Measurements from ENCODE around the gene DNAH9. TPM values are rescaled to one million over a fixed set of nuclear protein-coding genes. Genes with fewer than 3 reads are reported as not detected.

Gene DNAH9
- total RNA-seq, 1 experiment from 2014 or later = 0.22 TPM

DNA sequence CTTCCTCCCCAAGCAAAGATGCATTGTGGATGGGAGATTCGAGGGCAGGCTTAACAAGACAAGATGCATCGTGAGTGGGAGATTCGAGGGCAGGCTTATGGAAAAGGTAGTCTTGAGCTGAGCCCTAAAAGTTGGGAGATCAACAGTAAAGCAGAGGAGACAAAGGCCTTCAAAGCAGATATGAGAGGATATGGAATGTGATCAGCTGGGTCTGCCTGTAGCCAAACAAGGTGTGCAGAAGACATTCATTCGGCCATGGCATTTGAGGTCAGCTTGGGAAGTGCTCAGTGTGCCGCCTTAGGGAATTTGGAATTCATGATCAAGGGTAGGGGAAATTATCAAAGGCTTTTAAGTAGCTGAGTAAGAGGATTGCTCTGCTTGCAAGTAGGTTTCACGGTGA lies 39.5 kb downstream of the DNAH9 start:
- no peaks in the 10 kb centered on the region for H3K23me2 ChIP-seq (ENCODE audit: insufficient read length, low read depth, low read length, poor library complexity, severe bottlenecking)
- no peak overlapping the region for H4K91ac ChIP-seq (ENCODE audit: insufficient read length, low read depth, low read length)
- no peak overlapping the region for H2AFZ ChIP-seq (ENCODE audit: low read length)
- Mint-ChIP-seq H3K27me3 (ENCODE audit: low read depth) (peaks cover 6% of the 10 kb centered on the region), H3K27ac (no peak overlapping the region), H3K9me3 (peaks cover 0 to 3% of the 10 kb centered on the region in 2 experiments; a peak in 2 of 5 replicates), H3K36me3 (ENCODE audit: insufficient read depth in 1 of 3, low read depth in 3 of 3) (no peaks in the 10 kb centered on the region), H3K4me3 (no peak overlapping the region), H3K4me1 (no peaks in the 10 kb centered on the region)
- no peak overlapping the region for H2BK5ac ChIP-seq (ENCODE audit: insufficient read length, low read length)
- H3K79me2 ChIP-seq (ENCODE audit: insufficient read depth, low read length) = no peaks in the 10 kb centered on the region
- no peaks in the 10 kb centered on the region for H3K79me1 ChIP-seq (ENCODE audit: insufficient read depth, low read depth, low read length, poor library complexity, severe bottlenecking)
- no peak overlapping the region for H3K56ac ChIP-seq (ENCODE audit: insufficient read length, low read depth, low read length)
- H3K27ac ChIP-seq (ENCODE audit: insufficient read length, low read depth, low read length) = no peak overlapping the region
- no peaks in the 10 kb centered on the region for H4K20me1 ChIP-seq (ENCODE audit: control insufficient read depth, insufficient read depth, insufficient read length)
- H3K9ac ChIP-seq (ENCODE audit: extremely low read depth, insufficient read length, low read length) = no peak overlapping the region
- no peak overlapping the region for H3T11ph ChIP-seq (ENCODE audit: low read length)
- no peak overlapping the region for H3K23ac ChIP-seq (ENCODE audit: insufficient read length, low read depth, low read length)
- H3K4ac ChIP-seq (ENCODE audit: low read depth, low read length) = no peak overlapping the region
- no peaks in the 10 kb centered on the region for H3K4me1 ChIP-seq (ENCODE audit: insufficient read depth, low read length)
- H4K5ac ChIP-seq (ENCODE audit: insufficient read length, low read depth, low read length) = no peak overlapping the region
- no peak overlapping the region for H3K18ac ChIP-seq (ENCODE audit: insufficient read length, low read depth, low read length)
- no peak overlapping the region for H2BK120ac ChIP-seq (ENCODE audit: low read depth, low read length, poor library complexity, severe bottlenecking)
- TF ChIP-seq, protein P1, sequence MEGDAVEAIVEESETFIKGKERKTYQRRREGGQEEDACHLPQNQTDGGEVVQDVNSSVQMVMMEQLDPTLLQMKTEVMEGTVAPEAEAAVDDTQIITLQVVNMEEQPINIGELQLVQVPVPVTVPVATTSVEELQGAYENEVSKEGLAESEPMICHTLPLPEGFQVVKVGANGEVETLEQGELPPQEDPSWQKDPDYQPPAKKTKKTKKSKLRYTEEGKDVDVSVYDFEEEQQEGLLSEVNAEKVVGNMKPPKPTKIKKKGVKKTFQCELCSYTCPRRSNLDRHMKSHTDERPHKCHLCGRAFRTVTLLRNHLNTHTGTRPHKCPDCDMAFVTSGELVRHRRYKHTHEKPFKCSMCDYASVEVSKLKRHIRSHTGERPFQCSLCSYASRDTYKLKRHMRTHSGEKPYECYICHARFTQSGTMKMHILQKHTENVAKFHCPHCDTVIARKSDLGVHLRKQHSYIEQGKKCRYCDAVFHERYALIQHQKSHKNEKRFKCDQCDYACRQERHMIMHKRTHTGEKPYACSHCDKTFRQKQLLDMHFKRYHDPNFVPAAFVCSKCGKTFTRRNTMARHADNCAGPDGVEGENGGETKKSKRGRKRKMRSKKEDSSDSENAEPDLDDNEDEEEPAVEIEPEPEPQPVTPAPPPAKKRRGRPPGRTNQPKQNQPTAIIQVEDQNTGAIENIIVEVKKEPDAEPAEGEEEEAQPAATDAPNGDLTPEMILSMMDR (conservative IDR thresholded peaks at IDR 0.05) = no peak
- H3K14ac ChIP-seq (ENCODE audit: insufficient read depth, low read length) = no peak overlapping the region
- no CpG with 5 or more reads among the region's 6 CpGs for WGBS (ENCODE audit: extremely low coverage, insufficient read length, low lambda C conversion rate)
- no peak overlapping the region for H2BK20ac ChIP-seq (ENCODE audit: low read depth, low read length, poor library complexity, severe bottlenecking)
- no peak for DNase-seq
- no peak overlapping the region for H2BK15ac ChIP-seq (ENCODE audit: low read depth, low read length)
- no peaks in the 10 kb centered on the region for H3K27me3 ChIP-seq (ENCODE audit: insufficient read depth, low read length)
- H3K9me3 ChIP-seq (ENCODE audit: control insufficient read depth, low read depth, low read length) = no peaks in the 10 kb centered on the region
- no peak overlapping the region for H2AK5ac ChIP-seq (ENCODE audit: insufficient read length, low read length)
- no peak overlapping the region for H3K4me2 ChIP-seq (ENCODE audit: insufficient read depth, insufficient read length, low read length)
- no peak overlapping the region for H2BK12ac ChIP-seq (ENCODE audit: insufficient read length, low read depth, low read length)
- H4K8ac ChIP-seq (replicated peaks; ENCODE audit: insufficient read length, low read depth, low read length) = no peak overlapping the region
